ENCODE measurements around the gene AP2S1. TPM values are rescaled to one million over a fixed set of nuclear protein-coding genes. Genes with fewer than 3 reads are reported as not detected.
A peak's percentile ranks its signal among the peaks of the same experiment; 100 is the strongest.
"Not testable (repeated sequence)": the region's sequence is repeated elsewhere in the genome, so short reads cannot be mapped to it uniquely, and the experiment has no call there.

Gene AP2S1
- 53.1 TPM for total RNA-seq

- Histone ChIP-seq H3K4me1 (ENCODE audit: insufficient read depth, low read length) (peaks cover 33% of the 10 kb centered on the region), H3K27me3 (ENCODE audit: insufficient read depth, low read length) (no peaks in the 10 kb centered on the region), H3K9me3 (ENCODE audit: low read depth, low read length) (no peaks in the 10 kb centered on the region), H3K4me3 (ENCODE audit: low read length) (peak within 1 kb of the TSS; percentile 82)
These were observed at the start of gene AP2S1 for GRCh38 chr19:46850228-46851203. AP2S1 (minus strand) TSS chr19:46850846; CDS start chr19:46850766, 80 bp downstream.

GRCh38 chr19:46900341-46900740 lies 49.7 kb upstream of the AP2S1 start:
- Histone ChIP-seq H3K27me3 (ENCODE audit: insufficient read depth, low read length) (no peaks in the 10 kb centered on the region), H3K9me3 (ENCODE audit: low read depth, low read length) (no peaks in the 10 kb centered on the region), H3K4me3 (ENCODE audit: low read length) (no peak overlapping the region), H3K4me1 (ENCODE audit: insufficient read depth, low read length) (no peaks in the 10 kb centered on the region)

GRCh38 chr19:46898731-46899130 lies 48.1 kb upstream of the AP2S1 start:
- Histone ChIP-seq H3K4me1 (ENCODE audit: insufficient read depth, low read length) (no peaks in the 10 kb centered on the region), H3K9me3 (ENCODE audit: low read depth, low read length) (no peaks in the 10 kb centered on the region), H3K27me3 (ENCODE audit: insufficient read depth, low read length) (no peaks in the 10 kb centered on the region), H3K4me3 (ENCODE audit: low read length) (no peak overlapping the region)

GRCh38 chr19:46896076-46896794 lies 45.6 kb upstream of the AP2S1 start:
- H3K27me3 ChIP-seq (ENCODE audit: insufficient read depth, low read length): no peaks in the 10 kb centered on the region
- H3K4me1 ChIP-seq (ENCODE audit: insufficient read depth, low read length): peaks cover 5% of the 10 kb centered on the region
- H3K4me3 ChIP-seq (ENCODE audit: low read length): no peak overlapping the region
- no peaks in the 10 kb centered on the region for H3K9me3 ChIP-seq (ENCODE audit: low read depth, low read length)

GRCh38 chr19:46892252-46893179 lies 41.9 kb upstream of the AP2S1 start:
- H3K27me3 ChIP-seq (ENCODE audit: insufficient read depth, low read length): no peaks in the 10 kb centered on the region
- H3K4me1 ChIP-seq (ENCODE audit: insufficient read depth, low read length): peaks cover 5% of the 10 kb centered on the region
- H3K4me3 ChIP-seq (ENCODE audit: low read length): no peak overlapping the region
- no peaks in the 10 kb centered on the region for H3K9me3 ChIP-seq (ENCODE audit: low read depth, low read length)

GRCh38 chr19:46890423-46891170 lies 40.0 kb upstream of the AP2S1 start:
- peaks cover 5% of the 10 kb centered on the region for H3K4me1 ChIP-seq (ENCODE audit: insufficient read depth, low read length)
- no peaks in the 10 kb centered on the region for H3K9me3 ChIP-seq (ENCODE audit: low read depth, low read length)
- no peaks in the 10 kb centered on the region for H3K27me3 ChIP-seq (ENCODE audit: insufficient read depth, low read length)
- no peak overlapping the region for H3K4me3 ChIP-seq (ENCODE audit: low read length)

GRCh38 chr19:46887240-46887782 lies 36.7 kb upstream of the AP2S1 start:
- Histone ChIP-seq H3K4me1 (ENCODE audit: insufficient read depth, low read length) (no peaks in the 10 kb centered on the region), H3K9me3 (ENCODE audit: low read depth, low read length) (no peaks in the 10 kb centered on the region), H3K4me3 (ENCODE audit: low read length) (no peak overlapping the region), H3K27me3 (ENCODE audit: insufficient read depth, low read length) (no peaks in the 10 kb centered on the region)

- Histone ChIP-seq H3K4me1 (ENCODE audit: insufficient read depth, low read length) (no peaks in the 10 kb centered on the region), H3K9me3 (ENCODE audit: low read depth, low read length) (no peaks in the 10 kb centered on the region), H3K4me3 (ENCODE audit: low read length) (no peak overlapping the region), H3K27me3 (ENCODE audit: insufficient read depth, low read length) (no peaks in the 10 kb centered on the region)
These were observed 36.0 kb upstream of the AP2S1 start for GRCh38 chr19:46886546-46887239.

- Histone ChIP-seq H3K27me3 (ENCODE audit: insufficient read depth, low read length) (no peaks in the 10 kb centered on the region), H3K9me3 (ENCODE audit: low read depth, low read length) (no peaks in the 10 kb centered on the region), H3K4me1 (ENCODE audit: insufficient read depth, low read length) (no peaks in the 10 kb centered on the region), H3K4me3 (ENCODE audit: low read length) (no peak overlapping the region)
These were observed 34.8 kb upstream of the AP2S1 start for GRCh38 chr19:46885411-46885810.

GRCh38 chr19:46882751-46883150 lies 32.1 kb upstream of the AP2S1 start:
- H3K4me3 ChIP-seq (ENCODE audit: low read length); H3K27me3 ChIP-seq (ENCODE audit: insufficient read depth, low read length); H3K9me3 ChIP-seq (ENCODE audit: low read depth, low read length); H3K4me1 ChIP-seq (ENCODE audit: insufficient read depth, low read length): not testable (repeated sequence)

GRCh38 chr19:46882034-46882433 lies 31.4 kb upstream of the AP2S1 start:
- Histone ChIP-seq H3K4me3 (ENCODE audit: low read length) (no peak overlapping the region), H3K9me3 (ENCODE audit: low read depth, low read length) (no peaks in the 10 kb centered on the region), H3K27me3 (ENCODE audit: insufficient read depth, low read length) (no peaks in the 10 kb centered on the region), H3K4me1 (ENCODE audit: insufficient read depth, low read length) (no peaks in the 10 kb centered on the region)

- Histone ChIP-seq H3K27me3 (ENCODE audit: insufficient read depth, low read length) (no peaks in the 10 kb centered on the region), H3K4me3 (ENCODE audit: low read length) (no peak overlapping the region), H3K4me1 (ENCODE audit: insufficient read depth, low read length) (no peaks in the 10 kb centered on the region), H3K9me3 (ENCODE audit: low read depth, low read length) (no peaks in the 10 kb centered on the region)
These were observed 30.4 kb upstream of the AP2S1 start for GRCh38 chr19:46881092-46881491.

- H3K9me3 ChIP-seq (ENCODE audit: low read depth, low read length): no peaks in the 10 kb centered on the region
- H3K27me3 ChIP-seq (ENCODE audit: insufficient read depth, low read length): no peaks in the 10 kb centered on the region
- no peaks in the 10 kb centered on the region for H3K4me1 ChIP-seq (ENCODE audit: insufficient read depth, low read length)
- H3K4me3 ChIP-seq (ENCODE audit: low read length): no peak overlapping the region
These were observed 29.8 kb upstream of the AP2S1 start for GRCh38 chr19:46880431-46880830.
